ENCODE results near the gene CRYGC.

CRYGC gene, protein sequence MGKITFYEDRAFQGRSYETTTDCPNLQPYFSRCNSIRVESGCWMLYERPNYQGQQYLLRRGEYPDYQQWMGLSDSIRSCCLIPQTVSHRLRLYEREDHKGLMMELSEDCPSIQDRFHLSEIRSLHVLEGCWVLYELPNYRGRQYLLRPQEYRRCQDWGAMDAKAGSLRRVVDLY

DNA sequence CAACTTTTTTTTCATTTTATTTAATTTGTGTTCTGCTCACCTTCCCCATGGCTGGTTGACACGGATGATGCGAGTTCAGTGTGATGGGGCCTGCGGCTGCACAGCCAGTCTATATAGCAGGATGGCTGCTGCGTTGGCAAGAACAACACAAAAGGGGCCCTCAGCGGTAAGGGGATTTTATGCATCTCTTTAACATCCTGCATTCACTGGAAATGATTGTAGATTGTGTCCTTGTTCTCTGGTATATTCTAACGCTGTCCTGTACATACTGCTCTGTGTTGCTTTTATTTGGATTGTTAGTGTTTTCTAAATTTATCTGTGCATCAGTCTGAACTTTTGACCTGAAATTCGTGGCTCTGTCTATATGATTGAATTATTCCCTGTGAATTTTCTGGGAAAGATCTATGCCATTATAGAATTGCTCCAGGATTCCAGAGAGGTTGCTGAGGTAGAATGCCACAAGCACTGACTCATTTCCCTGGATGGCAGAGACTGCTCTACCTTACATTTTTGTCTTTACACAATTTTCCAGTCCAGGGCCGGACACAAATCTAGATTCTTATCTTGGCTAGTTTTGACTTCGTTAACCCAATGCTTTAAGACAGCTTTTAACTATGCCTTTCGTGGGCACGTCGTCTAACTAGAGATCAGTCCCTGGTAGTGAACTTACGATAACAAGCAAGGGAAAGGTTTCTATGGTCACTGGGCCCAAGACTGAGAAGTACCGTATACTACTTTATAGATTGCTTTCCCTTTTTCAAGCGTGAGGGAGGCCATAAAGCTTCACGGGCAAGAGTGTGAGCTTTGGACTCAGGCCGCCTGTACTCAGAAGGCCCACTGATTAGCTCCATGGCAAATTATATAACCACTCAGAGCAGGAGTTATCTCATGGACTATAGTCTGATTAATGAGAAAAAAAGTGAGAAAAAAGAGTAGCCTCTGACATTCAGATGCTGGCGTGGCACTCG, at the start of gene CRYGC:
TSS of gene CRYGC (minus strand) at position 85 of the 968 bp plus-strand sequence. CDS start at position 49, 36 bp downstream.
- DNase-seq, result no peak
- intact Hi-C loops (cut with DNase I), result no loop called here

DNA sequence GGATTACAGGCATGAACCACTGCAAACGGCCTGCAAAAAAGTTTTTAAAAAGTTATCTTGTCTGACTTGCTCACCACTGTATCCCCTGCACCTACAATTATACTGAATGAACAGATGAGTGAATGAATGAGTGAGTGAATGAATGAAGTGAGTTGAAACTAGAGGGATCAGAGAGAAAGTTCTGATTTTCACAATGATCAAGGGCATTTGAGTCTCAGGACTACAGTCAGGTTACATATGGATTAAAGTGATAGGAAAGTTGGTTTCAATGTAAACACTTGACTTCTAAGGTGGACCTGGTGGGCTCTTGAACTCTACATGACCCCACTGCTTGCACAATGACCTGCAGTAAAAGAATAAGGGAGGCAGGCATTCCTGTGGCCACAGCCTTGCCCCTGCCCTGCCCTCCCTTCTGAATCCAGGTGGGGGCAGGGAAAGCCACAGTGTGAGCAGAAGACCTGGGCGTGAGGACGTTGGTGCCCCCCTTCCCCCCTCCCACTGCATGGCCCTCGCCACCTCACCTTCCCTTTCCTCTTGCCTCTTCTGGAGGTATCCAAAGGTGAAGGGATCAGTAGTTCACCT, 49.5 kb upstream of the CRYGC start:
- intact Hi-C loops (cut with DNase I), result no loop called here
- no peak for DNase-seq

DNA sequence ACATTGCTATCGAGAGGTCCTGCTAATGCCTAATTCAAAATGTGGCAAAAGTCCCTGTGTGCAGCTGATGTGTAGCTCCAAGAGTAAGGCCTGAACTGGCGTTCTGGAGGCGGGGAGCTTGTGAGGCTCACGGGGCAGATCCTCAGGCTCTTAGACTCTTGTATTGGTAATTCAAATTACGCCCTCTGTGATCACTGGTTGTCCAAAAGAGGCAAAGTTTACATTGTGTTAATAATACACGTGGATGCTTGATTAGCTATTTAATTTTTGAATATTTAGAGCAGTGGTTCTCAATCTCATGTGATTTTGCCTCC, 46.2 kb upstream of the CRYGC start:
- intact Hi-C loops (cut with DNase I), result loop anchor here (1.0 kb wide), 1 partner anchor 79 kb away; no protein-coding TSS in a partner anchor
- DNase-seq, result peak in 1 of 10 donors; percentile 14

DNA sequence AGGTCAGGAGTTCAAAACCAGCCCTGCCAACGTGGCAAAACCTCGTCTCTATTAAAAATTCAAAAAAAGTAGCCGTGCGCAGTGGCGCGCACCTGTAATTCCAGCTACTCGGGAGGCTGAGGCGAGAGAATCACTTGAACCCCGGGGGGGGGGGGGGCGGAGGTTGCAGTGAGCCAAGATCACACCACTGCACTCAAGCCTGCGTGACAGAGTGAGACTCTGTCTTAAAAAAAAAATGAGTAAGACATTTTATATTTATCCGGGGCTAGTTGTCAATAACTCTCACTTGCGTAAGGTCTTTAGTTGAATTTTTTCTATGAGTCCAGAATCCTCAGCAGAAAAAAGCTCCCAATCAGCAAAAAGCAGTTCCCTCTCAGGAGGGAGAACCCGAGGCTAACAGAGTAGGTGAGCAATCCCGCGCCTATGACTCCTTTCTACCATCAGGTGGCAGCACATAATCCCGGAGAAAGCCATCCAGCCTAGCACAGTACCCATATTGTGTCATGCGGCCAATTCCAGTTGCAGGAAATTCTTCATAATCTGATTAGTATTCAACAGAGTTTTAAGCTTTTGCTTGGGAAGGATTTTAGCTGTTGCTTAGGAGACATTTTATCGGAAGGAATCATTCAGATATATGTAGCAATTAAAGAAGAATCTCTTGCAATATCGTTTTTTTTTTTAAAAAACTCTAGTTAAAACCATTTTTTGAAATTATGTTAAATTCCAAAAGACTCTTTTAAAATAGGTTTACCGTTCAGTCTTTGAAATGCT, 45.6 kb upstream of the CRYGC start:
- peak; percentile 62 to 96 (median 78) for DNase-seq
- intact Hi-C loops (cut with DNase I), result loop anchor here (1.0 kb wide), 1 partner anchor 79 kb away; no protein-coding TSS in a partner anchor

DNA sequence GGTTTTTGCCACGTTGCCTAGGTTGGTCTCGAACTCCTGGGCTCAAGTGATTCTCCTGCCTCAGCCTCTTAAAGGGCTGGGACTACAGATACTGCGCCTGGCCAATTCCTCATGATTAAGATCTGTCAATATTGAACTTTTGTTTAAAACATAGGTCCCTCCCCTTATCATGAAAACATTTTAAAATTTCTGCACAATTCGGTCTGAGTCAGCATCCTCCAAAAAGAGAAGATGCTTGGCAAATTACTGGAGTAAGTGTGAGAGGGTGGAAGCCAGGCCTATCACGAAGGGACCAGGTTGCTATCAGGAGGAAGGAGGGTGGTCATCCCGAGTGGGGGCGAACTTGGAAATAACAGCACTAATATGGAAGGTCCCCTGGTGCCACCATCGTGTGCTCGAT, 44.5 kb upstream of the CRYGC start:
- DNase-seq, result no peak

DNA sequence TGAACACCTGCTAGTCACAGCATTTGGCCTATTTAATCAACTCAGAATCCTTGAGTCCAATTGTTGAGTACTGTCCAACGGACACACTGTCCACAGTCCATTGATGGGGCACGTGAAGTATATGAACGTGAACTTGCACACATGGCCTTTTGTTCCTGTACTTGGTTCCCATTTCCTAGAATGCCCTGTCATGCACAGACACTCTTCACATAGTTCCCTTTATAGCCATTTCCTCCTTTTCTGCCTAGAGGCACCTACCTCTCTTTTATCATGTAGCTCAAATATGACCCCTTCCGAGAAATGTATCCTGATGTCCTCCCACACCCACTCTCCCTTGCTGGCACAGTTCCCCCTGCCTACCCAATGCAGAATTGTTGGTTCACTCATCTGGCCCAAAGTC, 42.5 kb upstream of the CRYGC start:
- DNase-seq, result no peak
- intact Hi-C loops (cut with DNase I), result no loop called here

More for the DNA sequence above, 44.5 kb upstream of the CRYGC start:
- intact Hi-C loops (cut with DNase I), result no loop called here

DNA sequence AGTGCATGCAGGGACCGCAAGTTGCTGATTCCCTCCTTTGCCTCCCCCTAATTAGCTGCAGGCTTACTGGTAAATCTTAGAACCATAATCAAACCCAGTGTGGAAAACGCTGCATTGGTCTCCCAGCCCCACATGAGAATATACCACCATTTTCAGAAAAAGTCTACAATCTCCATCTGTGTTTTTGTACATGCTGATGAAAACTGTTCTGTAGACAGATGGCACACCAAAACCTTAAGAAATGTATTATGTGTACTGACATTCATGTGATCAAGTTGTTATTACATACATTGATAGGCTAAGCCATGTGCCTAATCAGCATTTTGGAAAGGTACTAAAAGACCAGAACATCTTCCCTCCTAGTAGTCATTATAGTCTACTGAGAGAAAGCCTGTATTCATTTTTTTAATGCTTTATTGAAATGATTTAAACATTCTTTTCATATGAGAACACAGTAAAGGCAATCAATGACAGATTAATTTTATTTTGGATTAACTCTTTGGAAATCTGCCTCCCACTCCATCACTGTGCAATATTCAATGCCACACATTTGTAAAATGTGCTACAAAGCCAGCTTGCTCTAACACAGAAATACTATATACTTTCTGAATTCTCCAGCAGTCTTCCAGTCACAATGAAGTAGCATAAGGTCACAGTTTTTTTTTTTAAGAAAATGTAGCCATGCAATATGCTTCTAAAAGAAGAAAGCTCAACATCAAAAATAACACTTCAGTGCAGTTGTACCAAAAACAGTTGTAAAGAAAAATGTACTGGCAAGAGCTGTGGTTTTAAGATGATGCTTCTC, 35.5 kb upstream of the CRYGC start:
- intact Hi-C loops (cut with DNase I), result no loop called here
- no peak for DNase-seq

DNA sequence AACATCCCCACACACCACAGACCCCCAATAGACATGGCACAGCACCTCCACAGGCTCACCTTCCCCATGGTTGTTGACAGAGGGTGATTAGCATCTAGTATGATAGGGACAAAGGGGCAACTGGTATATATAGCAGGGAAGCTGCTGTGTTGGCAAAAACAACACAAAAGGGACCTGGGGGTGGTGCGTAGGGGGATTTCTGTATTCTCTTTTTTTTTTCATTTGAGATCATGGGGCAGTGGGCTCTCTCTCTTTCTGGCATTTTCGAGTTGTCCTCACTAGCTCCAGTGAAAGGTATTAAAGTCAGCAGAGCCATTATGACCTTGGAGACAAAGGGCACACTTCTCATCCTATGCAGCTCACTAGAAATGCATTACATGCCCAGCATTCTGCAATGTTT, 33.9 kb upstream of the CRYGC start, which contains the start of gene CRYGA:
TSS of gene CRYGA (minus strand) at position 101 of the 400 bp plus-strand sequence. CDS start at position 68, 33 bp downstream.
- intact Hi-C loops (cut with DNase I), result no loop called here
- DNase-seq, result no peak

DNA sequence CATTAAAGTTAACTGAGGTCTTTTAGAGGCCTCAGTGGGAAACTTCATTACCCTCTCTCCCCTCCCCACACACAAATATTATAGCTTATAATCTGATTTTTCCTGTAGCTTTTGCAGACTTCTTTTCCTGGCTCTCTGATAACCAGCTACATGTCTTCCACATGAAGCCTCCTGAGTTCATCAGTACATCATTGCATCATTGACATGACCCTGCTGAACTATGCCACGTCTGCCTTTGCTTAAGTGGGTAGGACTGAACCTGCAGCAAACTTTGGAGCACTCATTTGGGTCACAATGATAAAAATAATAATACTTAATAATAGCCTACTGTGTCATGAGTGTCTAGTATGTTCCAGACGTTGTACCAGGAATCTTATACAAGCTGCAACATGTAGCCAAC, 26.8 kb upstream of the CRYGC start:
- no peak for DNase-seq
- intact Hi-C loops (cut with DNase I), result no loop called here

DNA sequence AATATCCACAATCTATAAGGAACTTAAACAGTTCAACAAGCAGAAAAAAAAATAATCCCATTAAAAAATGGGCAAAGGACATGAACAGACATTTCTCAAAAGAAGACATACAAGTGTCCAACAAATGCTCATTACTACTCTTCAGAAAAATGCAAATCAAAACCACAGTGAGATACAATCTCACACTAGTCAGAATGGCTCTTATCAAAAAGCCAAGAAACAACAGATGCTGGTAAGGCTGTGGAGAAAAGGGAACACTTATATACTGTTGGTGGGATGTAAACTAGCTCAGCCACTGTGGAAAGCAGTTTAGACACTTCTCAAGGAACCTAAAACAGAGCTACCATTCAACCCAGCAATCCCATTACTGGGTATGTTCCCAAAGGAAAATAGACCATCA, 23.5 kb upstream of the CRYGC start:
- no peak for DNase-seq
- intact Hi-C loops (cut with DNase I), result no loop called here

DNA sequence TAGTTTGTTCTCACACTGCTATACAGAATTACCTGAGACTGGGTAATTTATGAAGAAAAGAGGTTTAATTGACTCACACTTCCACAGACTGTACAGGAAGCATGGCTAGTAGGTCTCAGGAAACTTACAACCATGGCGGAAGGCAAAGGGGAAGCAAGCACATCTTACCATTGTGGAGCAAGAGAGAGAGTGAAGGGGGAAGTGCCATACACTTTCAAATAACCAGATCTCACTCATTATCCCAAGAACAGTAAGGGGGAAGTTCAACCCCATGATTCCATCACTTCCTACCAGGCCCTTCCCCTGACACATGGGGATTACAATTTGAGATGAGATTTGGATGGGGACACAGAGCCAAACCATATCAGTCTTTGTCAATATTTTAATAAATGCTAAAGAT, 21.3 kb upstream of the CRYGC start:
- intact Hi-C loops (cut with DNase I), result no loop called here
- no peak for DNase-seq

DNA sequence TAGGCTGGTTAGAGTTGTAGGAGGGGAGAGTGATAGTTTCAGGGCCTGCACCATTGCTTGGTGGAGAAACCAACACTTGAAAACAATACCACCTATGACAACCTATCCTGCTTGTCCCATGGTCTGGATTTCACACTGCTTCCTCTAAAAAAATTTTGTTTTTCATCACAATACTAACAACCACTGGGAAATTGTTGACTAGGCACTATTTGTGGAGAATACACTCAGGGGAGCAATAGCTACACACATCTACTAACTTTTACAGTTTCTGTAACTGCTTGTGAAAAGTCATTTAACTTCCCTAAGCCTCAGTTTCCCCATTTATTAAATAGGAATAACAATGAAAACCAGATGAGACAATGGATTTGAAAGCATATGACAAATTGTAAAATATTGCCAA, 20.5 kb upstream of the CRYGC start:
- intact Hi-C loops (cut with DNase I), result no loop called here

DNA sequence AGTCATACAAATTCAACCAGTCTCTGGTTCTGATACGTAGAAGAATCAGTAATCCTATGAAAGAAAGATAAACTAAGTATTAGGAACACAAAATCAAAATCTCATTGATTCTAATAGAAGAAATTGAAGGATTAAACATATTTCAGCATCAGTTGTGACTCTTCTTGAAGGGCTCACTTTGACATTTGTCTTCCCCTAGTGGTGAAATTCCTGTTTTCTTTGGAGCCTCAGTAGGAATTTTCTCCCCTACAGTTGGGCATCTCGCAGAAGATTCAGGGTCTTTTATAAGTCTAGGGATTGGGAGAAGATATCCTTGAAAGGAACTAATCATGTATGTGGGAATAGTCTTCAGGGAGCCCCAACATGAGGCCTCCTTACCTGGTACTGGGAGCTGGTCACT, 19.2 kb upstream of the CRYGC start:
- intact Hi-C loops (cut with DNase I), result no loop called here
- DNase-seq, result no peak

More for the DNA sequence above, 20.5 kb upstream of the CRYGC start:
- DNase-seq, result no peak

DNA sequence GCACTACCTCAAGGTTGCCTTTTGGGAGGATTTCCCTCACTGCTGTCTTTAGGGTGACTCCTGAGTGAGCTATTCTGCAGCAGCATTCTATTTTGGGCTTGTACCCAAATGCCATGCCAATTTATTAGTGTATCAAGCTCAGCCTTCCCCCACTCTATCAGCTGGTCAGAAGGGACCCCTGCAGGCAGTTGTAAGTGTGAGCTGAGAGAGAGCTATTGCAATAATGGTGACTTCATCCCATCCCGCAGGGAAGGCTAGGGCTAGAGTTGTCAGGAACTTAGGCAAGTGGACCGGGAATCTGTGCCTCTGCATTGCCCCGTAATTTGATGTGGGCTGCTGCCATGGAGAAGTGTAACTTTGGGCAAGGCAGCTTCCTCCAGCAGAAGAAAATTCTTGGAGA, 18.1 kb upstream of the CRYGC start:
- no peak for DNase-seq
- intact Hi-C loops (cut with DNase I), result no loop called here

DNA sequence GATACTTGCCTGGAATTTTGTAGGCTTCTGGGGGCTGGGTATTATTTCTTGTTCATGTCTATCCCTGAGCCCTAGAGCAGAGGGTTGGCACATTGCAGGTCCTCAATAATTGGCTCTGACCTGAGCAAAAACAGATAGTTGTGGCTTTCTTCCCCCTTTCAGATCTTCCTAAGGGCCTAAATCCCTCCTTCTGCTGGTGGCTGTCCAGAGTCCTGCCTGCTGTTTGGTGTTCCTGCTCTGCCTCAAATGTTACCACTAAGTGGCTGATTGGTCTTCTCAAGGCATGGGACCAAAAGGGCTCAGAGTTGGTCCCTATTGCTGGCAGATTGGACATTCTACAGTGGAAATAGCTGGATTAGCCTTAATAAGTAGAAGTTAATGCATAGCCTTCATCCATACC, 17.4 kb upstream of the CRYGC start:
- intact Hi-C loops (cut with DNase I), result no loop called here
- DNase-seq, result no peak

DNA sequence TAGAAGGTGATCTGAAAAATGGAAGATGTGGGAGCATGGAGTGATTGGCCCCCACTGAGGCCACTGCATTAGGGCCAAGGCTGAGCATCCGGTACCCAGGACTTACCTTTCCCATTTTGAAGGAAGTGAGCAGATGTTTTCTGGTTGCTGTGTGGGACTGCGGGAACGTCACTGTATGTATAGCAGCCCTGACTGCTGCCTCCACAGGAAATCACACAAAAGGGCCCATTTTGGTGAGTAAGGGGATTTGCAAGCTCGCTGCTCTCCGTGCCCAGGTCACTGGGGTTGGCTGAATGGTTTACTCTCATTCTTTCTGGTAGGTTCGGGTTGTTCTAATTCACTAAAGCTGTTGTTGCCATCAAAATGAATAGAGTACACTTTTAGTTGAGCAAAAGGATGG, 16.4 kb upstream of the CRYGC start, which contains the start of gene CRYGB:
TSS of gene CRYGB (minus strand) at position 153 of the 400 bp plus-strand sequence. CDS start at position 115, 38 bp downstream.
- intact Hi-C loops (cut with DNase I), result no loop called here
- no peak for DNase-seq

DNA sequence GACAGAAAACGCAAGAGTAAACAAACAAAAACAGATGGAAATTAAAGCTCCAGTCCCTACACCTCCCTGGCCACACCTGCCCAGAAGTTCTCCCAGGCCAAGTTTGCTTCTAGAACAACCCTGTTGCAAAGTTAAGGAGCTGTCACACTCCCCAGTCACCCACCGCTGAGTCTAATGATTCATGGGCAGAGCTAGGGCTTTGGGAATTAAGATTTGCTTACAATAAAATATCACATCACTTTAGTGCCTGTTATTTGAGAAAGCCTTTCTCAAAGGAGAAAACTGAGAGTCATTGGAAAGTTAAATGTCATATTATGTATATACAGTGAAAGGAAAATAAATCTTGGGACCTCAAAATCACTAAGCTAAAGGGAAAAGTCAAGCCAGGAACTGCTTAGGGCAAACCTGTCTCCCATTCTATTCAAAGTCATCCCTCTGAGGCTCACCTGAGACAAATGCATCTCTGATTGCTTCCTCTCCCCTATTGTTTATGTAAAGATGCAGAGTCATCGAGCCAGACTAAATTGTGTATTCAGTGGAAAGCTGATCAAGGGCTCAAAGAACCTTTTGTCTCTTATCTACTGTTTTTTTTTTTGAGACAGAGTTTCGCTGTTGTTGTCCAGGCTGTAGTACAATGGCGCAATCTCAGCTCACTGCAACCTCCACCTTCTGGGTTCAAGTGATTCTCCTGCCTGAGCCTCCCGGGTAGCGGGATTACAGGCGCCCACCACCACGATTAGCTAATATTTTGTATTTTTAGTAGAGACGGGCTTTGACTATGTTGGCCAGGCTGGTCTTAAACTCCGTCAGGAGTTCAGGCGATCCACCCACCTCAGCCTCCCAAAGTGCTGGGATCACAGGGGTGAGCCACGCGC, 13.5 kb upstream of the CRYGC start:
- DNase-seq, result no peak
- intact Hi-C loops (cut with DNase I), result no loop called here

DNA sequence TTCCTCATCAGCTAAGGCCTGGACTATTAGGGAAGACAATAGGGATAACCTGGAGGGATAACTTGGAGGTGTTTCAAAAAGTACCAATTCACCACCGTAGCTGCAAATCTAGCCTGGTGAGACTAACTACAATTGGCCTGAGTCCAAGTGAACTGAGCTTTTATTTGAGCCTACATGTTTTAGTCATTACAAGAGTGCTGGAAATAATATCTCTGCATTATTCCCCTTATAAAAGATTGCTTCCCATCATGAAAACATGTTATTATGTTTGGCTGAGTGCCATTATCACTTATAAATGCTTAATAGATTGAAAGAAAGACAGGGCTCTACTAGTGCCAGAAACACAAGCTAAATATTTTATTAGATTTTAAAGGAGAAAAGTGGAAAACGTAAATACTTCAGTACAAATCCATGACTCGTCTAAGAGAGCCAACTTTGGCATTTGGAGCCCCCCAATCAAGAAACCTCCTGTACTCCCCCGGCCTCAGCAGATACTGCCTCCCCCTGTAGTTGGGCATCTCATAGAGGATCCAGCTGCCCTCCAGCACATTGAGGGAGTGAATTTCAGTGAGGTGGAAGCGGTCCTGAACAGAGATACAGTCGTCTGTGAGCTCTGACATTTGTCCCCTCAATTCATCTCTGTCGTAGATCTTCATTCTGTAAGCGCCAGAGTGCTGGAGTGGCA, 12.8 kb upstream of the CRYGC start:
- intact Hi-C loops (cut with DNase I), result no loop called here
- no peak for DNase-seq
